ENCODE measurements around the gene RAPGEF6.
"Not testable (repeated sequence)": the region's sequence is repeated elsewhere in the genome, so short reads cannot be mapped to it uniquely, and the experiment has no call there.

- TF ChIP-seq CTCF, POLR2A (IDR thresholded peaks at IDR 0.05): not testable (repeated sequence)
Measured at GRCh38 chr5:131593436-131593835, 41.6 kb downstream of the RAPGEF6 start.

All from body of pancreas (tissue), 4 donors.